ENCODE results near the gene CTNND2. TPM values are rescaled to one million over a fixed set of nuclear protein-coding genes. Genes with fewer than 3 reads are reported as not detected.

CTNND2 gene
- total and polyA plus RNA-seq, 9 of the 15 experiments (the other 6 are each of a cell fraction or from before 2014, with no cell fraction given), result 0.03 to 0.35 TPM; not detected in 7

GRCh38 chr5:10990634-10991033 lies 913.6 kb downstream of the CTNND2 start (continued):
- TF ChIP-seq, protein P1, sequence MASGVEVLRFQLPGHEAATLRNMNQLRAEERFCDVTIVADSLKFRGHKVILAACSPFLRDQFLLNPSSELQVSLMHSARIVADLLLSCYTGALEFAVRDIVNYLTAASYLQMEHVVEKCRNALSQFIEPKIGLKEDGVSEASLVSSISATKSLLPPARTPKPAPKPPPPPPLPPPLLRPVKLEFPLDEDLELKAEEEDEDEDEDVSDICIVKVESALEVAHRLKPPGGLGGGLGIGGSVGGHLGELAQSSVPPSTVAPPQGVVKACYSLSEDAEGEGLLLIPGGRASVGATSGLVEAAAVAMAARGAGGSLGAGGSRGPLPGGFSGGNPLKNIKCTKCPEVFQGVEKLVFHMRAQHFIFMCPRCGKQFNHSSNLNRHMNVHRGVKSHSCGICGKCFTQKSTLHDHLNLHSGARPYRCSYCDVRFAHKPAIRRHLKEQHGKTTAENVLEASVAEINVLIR (CRISPR knock-in tag; IDR thresholded peaks at IDR 0.05), result no peak
- TF ChIP-seq, protein P2, sequence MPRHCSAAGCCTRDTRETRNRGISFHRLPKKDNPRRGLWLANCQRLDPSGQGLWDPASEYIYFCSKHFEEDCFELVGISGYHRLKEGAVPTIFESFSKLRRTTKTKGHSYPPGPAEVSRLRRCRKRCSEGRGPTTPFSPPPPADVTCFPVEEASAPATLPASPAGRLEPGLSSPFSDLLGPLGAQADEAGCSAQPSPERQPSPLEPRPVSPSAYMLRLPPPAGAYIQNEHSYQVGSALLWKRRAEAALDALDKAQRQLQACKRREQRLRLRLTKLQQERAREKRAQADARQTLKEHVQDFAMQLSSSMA (CRISPR knock-in tag; IDR thresholded peaks at IDR 0.05), result no peak
- no peak for TF ChIP-seq SIX5 (IDR thresholded peaks at IDR 0.05; ENCODE audit: borderline replicate concordance in 1 of 2, insufficient read depth in 1 of 2, low read depth in 1 of 2, low read length in 2 of 2)
- no peak for TF ChIP-seq ZBTB34 (CRISPR knock-in tag; IDR thresholded peaks at IDR 0.05)

DNA sequence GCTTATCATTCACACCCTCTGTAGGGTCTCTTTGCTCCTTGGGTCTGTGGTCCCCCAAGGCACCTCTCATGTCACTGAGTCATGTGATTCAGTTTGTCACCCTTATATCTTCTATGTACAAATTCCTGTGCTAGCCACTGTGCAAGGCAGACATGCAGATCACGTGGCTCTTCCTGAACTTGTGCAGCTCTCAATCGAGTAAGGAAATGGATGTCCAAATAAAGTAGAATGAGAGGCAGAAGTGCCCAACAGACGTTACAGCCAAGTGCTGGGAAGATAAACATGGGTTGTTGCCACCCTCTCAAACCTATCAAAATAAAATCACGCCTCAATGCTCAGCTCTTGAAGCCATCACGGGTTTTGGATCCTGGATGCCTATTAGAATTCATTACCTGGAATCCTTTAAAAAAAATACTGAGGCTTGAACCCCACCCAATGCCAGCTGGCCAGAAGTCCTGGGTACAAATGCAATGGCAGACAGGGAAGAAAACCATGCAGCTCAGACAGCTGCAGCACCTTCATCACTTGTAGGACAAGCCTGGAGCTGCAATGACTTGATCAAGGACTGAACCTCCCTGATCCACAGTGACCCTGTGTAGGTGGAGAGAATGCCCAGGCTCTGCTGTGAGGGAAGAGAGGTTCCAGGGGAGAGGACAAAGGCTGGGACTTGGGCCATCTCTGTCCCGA lies 914.5 kb downstream of the CTNND2 start:
- H4K20me1 ChIP-seq (replicated peaks; ENCODE audit: control insufficient read depth, insufficient read depth, low read length), result peaks cover 4% of the 10 kb centered on the region; the same call in 1 of the 2 replicates
- H3K9ac ChIP-seq (ENCODE audit: insufficient read depth in 1 of 2, low read depth in 2 of 2, low read length in 2 of 2), result no peak overlapping the region
- in situ Hi-C loops (cut with MboI), result no loop called here
- no peaks in the 10 kb centered on the region for H3K4me1 ChIP-seq (replicated peaks in 1 of 2; ENCODE audit: control insufficient read depth in 2 of 2, insufficient read depth in 2 of 2, low read length in 2 of 2)
- H3K4me3 ChIP-seq, result no peak overlapping the region
- ChIA-PET POLR2A (interaction anchor here (0.7 kb wide), 1 partner anchor 12 kb away, joined by 4 read pairs; no protein-coding TSS in a partner anchor), CTCF (ENCODE audit: low intra/inter-chr PET ratio) (no interaction called here)
- no TSS peak for BruUV-seq (replicated peaks)
- H3K27ac ChIP-seq (ENCODE audit: extremely low read depth, low read depth, low read length), result no peak overlapping the region
- H3K79me2 ChIP-seq (ENCODE audit: control insufficient read depth, insufficient read depth, low read length), result no peaks in the 10 kb centered on the region
- H3K27me3 ChIP-seq (ENCODE audit: control insufficient read depth in 2 of 2, insufficient read depth in 2 of 2, low read length in 2 of 2), result peaks cover 16 to 27% of the 10 kb centered on the region in 2 experiments
- WGBS (ENCODE audit: insufficient coverage, low coverage, missing lambda C conversion rate), result 0% methylated on average over 6 of the region's 6 CpGs
- H3K36me3 ChIP-seq (ENCODE audit: control insufficient read depth, insufficient read depth, low read length), result no peaks in the 10 kb centered on the region
- no peak overlapping the region for H3K4me2 ChIP-seq (ENCODE audit: insufficient read depth, low read length)
- no peaks in the 10 kb centered on the region for H3K9me1 ChIP-seq (ENCODE audit: control insufficient read depth, insufficient read depth, low read length)
- intact Hi-C loops (cut with micrococcal nuclease), result loop anchor here (10.0 kb wide), 1 partner anchor 295 kb away; no protein-coding TSS in a partner anchor
- H3K9me3 ChIP-seq (replicated peaks; ENCODE audit: control insufficient read depth, insufficient read depth, low read depth, low read length), result no peaks in the 10 kb centered on the region
- FAIRE-seq, result no peak
- no peak for DNase-seq (ENCODE audit: extremely low read depth in 1 of 4, low spot score in 3 of 4)
- H2AFZ ChIP-seq (ENCODE audit: low read depth, low read length), result no peak overlapping the region
- ATAC-seq, result no peak
- TF ChIP-seq POLR2G (IDR thresholded peaks at IDR 0.05; ENCODE audit: low read depth, low read length) (no peak), DMBX1 (CRISPR knock-in tag; IDR thresholded peaks at IDR 0.05; ENCODE audit: borderline replicate concordance) (no peak), PHF20 (IDR thresholded peaks at IDR 0.05; ENCODE audit: partially characterized antibody) (no peak), ZNF444 (CRISPR knock-in tag; IDR thresholded peaks at IDR 0.05) (no peak), HSF4 (CRISPR knock-in tag; IDR thresholded peaks at IDR 0.05; ENCODE audit: borderline replicate concordance) (no peak), GABPA (tag; conservative IDR thresholded peaks at IDR 0.05; ENCODE audit: low read depth) (no peak)
- TF ChIP-seq, protein P3, sequence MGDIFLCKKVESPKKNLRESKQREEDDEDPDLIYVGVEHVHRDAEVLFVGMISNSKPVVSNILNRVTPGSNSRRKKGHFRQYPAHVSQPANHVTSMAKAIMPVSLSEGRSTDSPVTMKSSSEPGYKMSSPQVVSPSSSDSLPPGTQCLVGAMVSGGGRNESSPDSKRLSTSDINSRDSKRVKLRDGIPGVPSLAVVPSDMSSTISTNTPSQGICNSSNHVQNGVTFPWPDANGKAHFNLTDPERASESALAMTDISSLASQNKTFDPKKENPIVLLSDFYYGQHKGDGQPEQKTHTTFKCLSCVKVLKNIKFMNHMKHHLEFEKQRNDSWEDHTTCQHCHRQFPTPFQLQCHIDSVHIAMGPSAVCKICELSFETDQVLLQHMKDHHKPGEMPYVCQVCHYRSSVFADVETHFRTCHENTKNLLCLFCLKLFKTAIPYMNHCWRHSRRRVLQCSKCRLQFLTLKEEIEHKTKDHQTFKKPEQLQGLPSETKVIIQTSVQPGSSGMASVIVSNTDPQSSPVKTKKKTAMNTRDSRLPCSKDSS (IDR thresholded peaks at IDR 0.05; ENCODE audit: low read depth, partially characterized antibody), result no peak
- TF ChIP-seq, protein P4, sequence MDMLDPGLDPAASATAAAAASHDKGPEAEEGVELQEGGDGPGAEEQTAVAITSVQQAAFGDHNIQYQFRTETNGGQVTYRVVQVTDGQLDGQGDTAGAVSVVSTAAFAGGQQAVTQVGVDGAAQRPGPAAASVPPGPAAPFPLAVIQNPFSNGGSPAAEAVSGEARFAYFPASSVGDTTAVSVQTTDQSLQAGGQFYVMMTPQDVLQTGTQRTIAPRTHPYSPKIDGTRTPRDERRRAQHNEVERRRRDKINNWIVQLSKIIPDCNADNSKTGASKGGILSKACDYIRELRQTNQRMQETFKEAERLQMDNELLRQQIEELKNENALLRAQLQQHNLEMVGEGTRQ (CRISPR knock-in tag; IDR thresholded peaks at IDR 0.05), result 0 out of 2 replicates have a peak, but pooled peaks have one; percentile 8

Measured in K562 (cell line).